GM06990 (cell line): ENCODE results near the gene RIMS4.

ENCODE experiments used
- DNase-seq: peaks from one replicate; pipeline ENCODE4 v3.0.0-alpha.2; 2011; ENCODE audit not compliant: insufficient read length; ENCODE audit errors: extremely low read depth
- H3K27me3 ChIP-seq: replicated peaks from 2 replicates; pipeline ENCODE4 v1.6.0; 2011; ENCODE audit warnings: low read length; ENCODE audit not compliant: control insufficient read depth, insufficient read depth
- H3K36me3 ChIP-seq: 2 replicates; pipeline ENCODE4 v1.5.1; 2011; ENCODE audit warnings: low read length; ENCODE audit not compliant: control insufficient read depth, insufficient read depth
- H3K4me3 ChIP-seq: replicated peaks from 2 replicates; pipeline ENCODE4 v1.5.1; 2011; ENCODE audit warnings: low read depth, mild to moderate bottlenecking, control low read depth, low read length
- CTCF ChIP-seq: IDR thresholded peaks from 2 replicates; pipeline ENCODE4 v1.5.1; 2011; ENCODE audit warnings: low read length, control low read depth, mild to moderate bottlenecking, inconsistent platforms; ENCODE audit not compliant: insufficient read depth, poor library complexity, severe bottlenecking

Gene RIMS4

GRCh38 chr20:44742304-44743079 is 67.9 kb downstream of the RIMS4 start:
- Histone ChIP-seq H3K27me3 (peaks cover 2% of the 10 kb centered on the region), H3K4me3 (no peak overlapping the region), H3K36me3 (no peaks in the 10 kb centered on the region)
- DNase-seq: no peak
- no peak for TF ChIP-seq CTCF

DNA sequence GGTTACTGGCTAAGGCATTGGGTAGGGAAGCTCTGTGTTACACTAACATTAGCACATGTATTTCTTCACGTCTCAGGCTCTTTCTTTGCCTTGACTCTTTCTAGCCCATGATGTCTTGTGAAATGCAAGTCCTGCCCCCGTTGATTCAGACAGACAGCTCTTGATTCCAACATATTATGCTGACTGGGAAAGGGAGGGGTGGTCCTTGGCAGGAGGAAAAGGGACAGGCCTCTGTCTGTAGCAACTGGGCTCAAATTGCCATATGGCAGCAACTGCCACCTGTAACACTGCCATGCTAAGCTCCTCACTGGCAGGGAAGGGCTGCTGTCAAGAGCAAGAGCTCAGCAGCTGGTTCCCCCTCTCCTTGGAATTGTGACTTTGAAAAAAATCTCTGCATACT is 70.4 kb downstream of the RIMS4 start:
- H3K36me3 ChIP-seq: no peaks in the 10 kb centered on the region
- TF ChIP-seq CTCF: no peak
- no peaks in the 10 kb centered on the region for H3K27me3 ChIP-seq
- no peak overlapping the region for H3K4me3 ChIP-seq
- no peak for DNase-seq

- no peak for TF ChIP-seq CTCF
- Histone ChIP-seq H3K27me3 (no peaks in the 10 kb centered on the region), H3K36me3 (no peaks in the 10 kb centered on the region), H3K4me3 (no peak overlapping the region; the same call in 1 of the 2 replicates)
- DNase-seq: no peak
Observed at GRCh38 chr20:44738813-44739477, 71.4 kb downstream of the RIMS4 start.

DNA sequence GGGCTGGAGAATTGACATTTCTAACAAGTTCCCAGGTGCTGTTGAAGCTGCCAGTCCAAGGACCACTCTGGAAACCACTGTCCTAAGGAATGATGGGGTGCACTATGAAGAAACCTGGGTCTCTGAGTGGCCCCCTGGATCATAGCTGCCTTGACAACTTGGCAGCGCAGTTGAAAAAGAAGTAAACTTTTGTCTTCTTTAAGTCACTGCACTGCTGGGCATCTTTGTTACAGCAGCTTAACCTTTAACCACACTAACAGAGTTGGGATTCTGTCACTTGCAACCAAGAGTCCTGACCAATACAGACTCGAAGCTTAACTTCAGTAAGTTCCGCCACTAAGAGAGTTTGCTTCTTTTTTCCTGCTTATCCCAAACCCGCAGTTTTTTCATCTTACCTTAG is 73.2 kb downstream of the RIMS4 start:
- DNase-seq: no peak
- no peak overlapping the region for H3K4me3 ChIP-seq
- TF ChIP-seq CTCF: no peak
- no peaks in the 10 kb centered on the region for H3K27me3 ChIP-seq
- H3K36me3 ChIP-seq: no peaks in the 10 kb centered on the region

- no peaks in the 10 kb centered on the region for H3K36me3 ChIP-seq
- DNase-seq: no peak
- H3K4me3 ChIP-seq: no peak overlapping the region
- H3K27me3 ChIP-seq: no peaks in the 10 kb centered on the region
- TF ChIP-seq CTCF: no peak
Observed at GRCh38 chr20:44736170-44737021, 74.0 kb downstream of the RIMS4 start.
